H1 (cell line): Measurements from ENCODE around the gene DHRS9.

Source experiments
- POLR2AphosphoS5 ChIP-seq: IDR thresholded peaks from 2 replicates; pipeline ENCODE4 v1.6.1; 2011; ENCODE audit warnings: low read depth, low read length
- RNF2 ChIP-seq: fragments of 200-900, 300-1000 bp; sonication (generic); IDR thresholded peaks from 2 replicates; pipeline ENCODE4 v1.7.1; 2016; ENCODE audit warnings: borderline replicate concordance, low read depth, mild to moderate bottlenecking, antibody characterized with exemption, low read length; ENCODE audit not compliant: poor library complexity, severe bottlenecking; ENCODE audit errors: missing control alignments
- SIN3A ChIP-seq, 2 experiments: IDR thresholded peaks in 1 of 2; conservative IDR thresholded peaks in 1 of 2; 2 replicates each; pipeline ENCODE4 v1.6.1; 2011 to 2012; ENCODE audit warnings: low read length in 2 of 2, improper control_type of control experiment in 1 of 2, low read depth in 1 of 2, mild to moderate bottlenecking in 1 of 2
- TF ChIP-seq, protein P1 (sequence below), 3 experiments: IDR thresholded peaks; 1 replicate in 2 of 3; 2 replicates in 1 of 3; pipeline versions ENCODE4 v1.5.1 to v1.6.1; 2011; ENCODE audit warnings: low read length in 3 of 3, mild to moderate bottlenecking in 3 of 3, inconsistent platforms in 2 of 3, low read depth in 1 of 3, moderate library complexity in 1 of 3; ENCODE audit not compliant: insufficient read depth in 1 of 3; ENCODE audit errors: control extremely low read depth in 1 of 3

GRCh38 chr2:169112841-169113240 lies 43.5 kb downstream of the DHRS9 start:
- TF ChIP-seq, protein P1, sequence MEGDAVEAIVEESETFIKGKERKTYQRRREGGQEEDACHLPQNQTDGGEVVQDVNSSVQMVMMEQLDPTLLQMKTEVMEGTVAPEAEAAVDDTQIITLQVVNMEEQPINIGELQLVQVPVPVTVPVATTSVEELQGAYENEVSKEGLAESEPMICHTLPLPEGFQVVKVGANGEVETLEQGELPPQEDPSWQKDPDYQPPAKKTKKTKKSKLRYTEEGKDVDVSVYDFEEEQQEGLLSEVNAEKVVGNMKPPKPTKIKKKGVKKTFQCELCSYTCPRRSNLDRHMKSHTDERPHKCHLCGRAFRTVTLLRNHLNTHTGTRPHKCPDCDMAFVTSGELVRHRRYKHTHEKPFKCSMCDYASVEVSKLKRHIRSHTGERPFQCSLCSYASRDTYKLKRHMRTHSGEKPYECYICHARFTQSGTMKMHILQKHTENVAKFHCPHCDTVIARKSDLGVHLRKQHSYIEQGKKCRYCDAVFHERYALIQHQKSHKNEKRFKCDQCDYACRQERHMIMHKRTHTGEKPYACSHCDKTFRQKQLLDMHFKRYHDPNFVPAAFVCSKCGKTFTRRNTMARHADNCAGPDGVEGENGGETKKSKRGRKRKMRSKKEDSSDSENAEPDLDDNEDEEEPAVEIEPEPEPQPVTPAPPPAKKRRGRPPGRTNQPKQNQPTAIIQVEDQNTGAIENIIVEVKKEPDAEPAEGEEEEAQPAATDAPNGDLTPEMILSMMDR (IDR thresholded peaks at IDR 0.05; ENCODE audit: control extremely low read depth in 1 of 3, insufficient read depth in 1 of 3, low read depth in 1 of 3, low read length in 3 of 3), result no peak
- no peak for TF ChIP-seq SIN3A (conservative IDR thresholded peaks at IDR 0.05 in 1 of 2, IDR thresholded peaks at IDR 0.05 in 1 of 2; ENCODE audit: low read depth in 1 of 2, low read length in 2 of 2)
- no peak for TF ChIP-seq RNF2
- TF ChIP-seq POLR2AphosphoS5, result no peak
